T-cell (primary cell): ENCODE measurements around the gene HS2ST1. TPM values are rescaled to one million over a fixed set of nuclear protein-coding genes. Genes with fewer than 3 reads are reported as not detected.

Experiments used
- ATAC-seq, 4 experiments: fragments of 200-7000 bp in 3 of 4; fragments of 150-1000 bp in 1 of 4; cut with Tn5 transposase; replicated peaks in 1 of 4; 1 replicate in 3 of 4; 2 replicates in 1 of 4; pipeline ENCODE4 v1.10.0; 2021; ENCODE audit warnings: moderate library complexity in 3 of 4, mild to moderate bottlenecking in 2 of 4, moderate number of reproducible peaks in 1 of 4
- CTCF ChIA-PET, 2 donors: fragments of 300-600 bp; sonication (Branson Sonifier 250); formaldehyde crosslinking; loops; one replicate each; lab custom pipeline; 2022; ENCODE audit warnings: antibody characterized with exemption in 2 of 2; lab: Charles Lee
- POLR2A ChIA-PET, 2 donors: fragments of 300-600 bp; sonication (Branson Sonifier 250); formaldehyde crosslinking; loops; one replicate each; lab custom pipeline; 2022; ENCODE audit warnings: antibody characterized with exemption in 2 of 2; lab: Charles Lee
- DNase-seq, 35 experiments: peaks; one replicate each; pipeline versions ENCODE4 v3.0.0 to v3.0.0-alpha.2; 2013 to 2023
- H3K27ac ChIP-seq: one replicate; pipeline ENCODE4 v1.5.1; 2013; ENCODE audit warnings: low read length
- H3K27me3 ChIP-seq, 2 experiments: replicated peaks in 1 of 2; 1 replicate in 1 of 2; 2 replicates in 1 of 2; pipeline versions ENCODE4 v1.6.1 to v1.7.0; 2013; ENCODE audit warnings: low read length in 1 of 2, mixed read lengths in 1 of 2; ENCODE audit not compliant: control insufficient read depth in 2 of 2, insufficient read depth in 2 of 2; ENCODE audit errors: extremely low read depth in 1 of 2
- H3K36me3 ChIP-seq, 2 donors: 1 replicate in 1 of 2; 2 replicates in 1 of 2; pipeline versions ENCODE4 v1.6.1 to v1.7.0; 2013; ENCODE audit warnings: low read length in 1 of 2; ENCODE audit not compliant: control insufficient read depth in 2 of 2, insufficient read depth in 1 of 2; ENCODE audit errors: extremely low read depth in 1 of 2
- H3K4me1 ChIP-seq, 2 experiments: 1 replicate in 1 of 2; 2 replicates in 1 of 2; pipeline versions ENCODE4 v1.6.1 to v1.7.0; 2013; ENCODE audit warnings: low read length in 2 of 2, mixed read lengths in 1 of 2; ENCODE audit not compliant: insufficient read depth in 2 of 2, control insufficient read depth in 1 of 2; ENCODE audit errors: extremely low read depth in 1 of 2
- H3K4me3 ChIP-seq, 2 donors: 1 replicate in 1 of 2; 2 replicates in 1 of 2; pipeline versions ENCODE4 v1.5.1 to v1.7.0; 2013; ENCODE audit warnings: mild to moderate bottlenecking in 2 of 2, low read length in 1 of 2, moderate library complexity in 1 of 2; ENCODE audit not compliant: control insufficient read depth in 1 of 2; ENCODE audit errors: extremely low read depth in 1 of 2
- H3K9me3 ChIP-seq: 2 replicates; pipeline ENCODE4 v1.7.0; 2013
- H3K27ac Mint-ChIP-seq, 2 donors: one replicate each; pipeline ENCODE4 v1.8.0; 2020 to 2021; ENCODE audit warnings: mild to moderate bottlenecking in 2 of 2, mixed read lengths in 2 of 2
- H3K27me3 Mint-ChIP-seq, 2 donors: one replicate each; pipeline ENCODE4 v1.8.0; 2021 to 2022; ENCODE audit warnings: mixed read lengths in 2 of 2
- H3K36me3 Mint-ChIP-seq: one replicate; pipeline ENCODE4 v1.8.0; 2021; ENCODE audit warnings: mixed read lengths
- H3K4me1 Mint-ChIP-seq, 3 donors: one replicate each; pipeline ENCODE4 v1.8.0; 2020 to 2022; ENCODE audit warnings: mixed read lengths in 3 of 3, mild to moderate bottlenecking in 1 of 3
- H3K4me3 Mint-ChIP-seq, 3 donors: one replicate each; pipeline ENCODE4 v1.8.0; 2020 to 2022; ENCODE audit warnings: mild to moderate bottlenecking in 3 of 3, mixed read lengths in 3 of 3, moderate library complexity in 3 of 3
- H3K9me3 Mint-ChIP-seq, 3 donors: one replicate each; pipeline ENCODE4 v1.8.0; 2020 to 2022; ENCODE audit warnings: mixed read lengths in 3 of 3
- WGBS: methylation state at CpG from one replicate; pipeline ENCODE4 v1.1.5; 2013; ENCODE audit warnings: missing lambda C conversion rate; ENCODE audit not compliant: insufficient coverage; 5-methylcytosine and 5-hydroxymethylcytosine counted together
- total RNA-seq, 35 experiments: library from RNA in 6 of 35; stranded (reverse) in 6 of 35; fragments of 120-200 nt in 1 of 35; gene quantifications; one replicate each; pipeline versions ENCODE4 v1.2.1 to v1.2.4 and lab custom pipeline; 2013 to 2026

Gene HS2ST1
- total RNA-seq, 5 donors from 2014 or later (not counting 1 experiment from before 2014, with no cell fraction given): 10.5 to 14.0 (median 11.0) TPM

GRCh38 chr1:87127581-87127980 lies 213.1 kb downstream of the HS2ST1 start:
- no peaks in the 10 kb centered on the region for H3K9me3 Mint-ChIP-seq
- H3K36me3 Mint-ChIP-seq: no peaks in the 10 kb centered on the region
- H3K4me1 Mint-ChIP-seq: peaks cover 7 to 9% (median 8%) of the 10 kb centered on the region in 3 donors
- ChIA-PET CTCF (interaction anchor here in 1 of 2 donors (0.9 to 1.5 kb wide), 2 partner anchors 17 to 976 kb away, joined by 4 to 5 read pairs; no protein-coding TSS in a partner anchor), POLR2A (interaction anchor here in 1 of 2 donors (0.6 kb wide), 1 partner anchor 41 kb away, joined by 4 read pairs; no protein-coding TSS in a partner anchor)
- Histone ChIP-seq H3K4me3 (no peak overlapping the region), H3K4me1 (peaks cover 0 to 10% of the 10 kb centered on the region in 2 experiments), H3K36me3 (no peaks in the 10 kb centered on the region), H3K9me3 (no peaks in the 10 kb centered on the region), H3K27ac (no peak overlapping the region), H3K27me3 (peaks cover 0 to 24% of the 10 kb centered on the region in 2 experiments)
- H3K27me3 Mint-ChIP-seq: peaks cover 22 to 24% of the 10 kb centered on the region in 2 donors
- ATAC-seq (no peak), DNase-seq (no peak)
- no peak overlapping the region for H3K27ac Mint-ChIP-seq
- WGBS: 62% methylated on average over 2 of the region's 3 CpGs
- no peak overlapping the region for H3K4me3 Mint-ChIP-seq

GRCh38 chr1:87129038-87129437 lies 214.6 kb downstream of the HS2ST1 start:
- no peak overlapping the region for H3K27ac ChIP-seq

GRCh38 chr1:87129606-87130005 lies 215.2 kb downstream of the HS2ST1 start:
- H3K9me3 Mint-ChIP-seq: no peaks in the 10 kb centered on the region
- ChIA-PET POLR2A (no interaction called here), CTCF (interaction anchor here (0.5 to 1.3 kb wide), 5 partner anchors 11 to 1165 kb away, joined by 3 read pairs; no protein-coding TSS in a partner anchor)
- H3K4me1 Mint-ChIP-seq: peaks cover 11 to 13% (median 12%) of the 10 kb centered on the region in 3 donors
- H3K4me3 ChIP-seq: no peak overlapping the region
- H3K9me3 ChIP-seq: no peaks in the 10 kb centered on the region
- 74% methylated on average over 6 of the region's 8 CpGs for WGBS
- H3K4me3 Mint-ChIP-seq: no peak overlapping the region
- H3K4me1 ChIP-seq: peaks cover 0 to 11% of the 10 kb centered on the region in 2 experiments
- no peak overlapping the region for H3K27ac Mint-ChIP-seq
- peaks cover 0 to 29% of the 10 kb centered on the region in 2 experiments for H3K27me3 ChIP-seq
- ATAC-seq: no peak
- peaks cover 26 to 32% of the 10 kb centered on the region in 2 donors for H3K27me3 Mint-ChIP-seq
- H3K36me3 Mint-ChIP-seq: no peaks in the 10 kb centered on the region
- no peak for DNase-seq
- no peak overlapping the region for H3K27ac ChIP-seq
- no peaks in the 10 kb centered on the region for H3K36me3 ChIP-seq

More at GRCh38 chr1:87129038-87129437, 214.6 kb downstream of the HS2ST1 start:
- H3K36me3 Mint-ChIP-seq: no peaks in the 10 kb centered on the region
- Histone ChIP-seq H3K36me3 (no peaks in the 10 kb centered on the region), H3K9me3 (no peaks in the 10 kb centered on the region), H3K4me3 (no peak overlapping the region), H3K4me1 (peaks cover 0 to 11% of the 10 kb centered on the region in 2 experiments), H3K27me3 (peaks cover 0 to 29% of the 10 kb centered on the region in 2 experiments)
- no peak for ATAC-seq
- WGBS: 71% methylated on average over 1 of the region's 1 CpG
- no peak overlapping the region for H3K4me3 Mint-ChIP-seq
- peaks cover 11 to 13% (median 12%) of the 10 kb centered on the region in 3 donors for H3K4me1 Mint-ChIP-seq
- no peak for DNase-seq
- POLR2A ChIA-PET: no interaction called here
- no peaks in the 10 kb centered on the region for H3K9me3 Mint-ChIP-seq
- no peak overlapping the region for H3K27ac Mint-ChIP-seq
- peaks cover 26 to 32% of the 10 kb centered on the region in 2 donors for H3K27me3 Mint-ChIP-seq
- CTCF ChIA-PET: interaction anchor here (0.5 to 1.3 kb wide), 3 partner anchors 11 to 506 kb away, joined by 3 read pairs; no protein-coding TSS in a partner anchor

- Histone ChIP-seq H3K4me1 (peaks cover 0 to 11% of the 10 kb centered on the region in 2 experiments), H3K27ac (no peak overlapping the region), H3K9me3 (no peaks in the 10 kb centered on the region), H3K36me3 (no peaks in the 10 kb centered on the region), H3K27me3 (peaks cover 0 to 29% of the 10 kb centered on the region in 2 experiments), H3K4me3 (no peak overlapping the region)
- H3K4me1 Mint-ChIP-seq: peaks cover 11 to 13% (median 12%) of the 10 kb centered on the region in 3 donors
- POLR2A ChIA-PET: no interaction called here
- WGBS: 80% methylated on average over 3 of the region's 4 CpGs
- CTCF ChIA-PET: interaction anchor here in 1 of 2 donors (0.7 to 1.3 kb wide), 2 partner anchors 12 to 182 kb away, joined by 3 read pairs; no protein-coding TSS in a partner anchor
- no peak overlapping the region for H3K27ac Mint-ChIP-seq
- no peak for ATAC-seq
- H3K36me3 Mint-ChIP-seq: no peaks in the 10 kb centered on the region
- no peak for DNase-seq
- no peak overlapping the region for H3K4me3 Mint-ChIP-seq
- no peaks in the 10 kb centered on the region for H3K9me3 Mint-ChIP-seq
- peaks cover 30 to 32% of the 10 kb centered on the region in 2 donors for H3K27me3 Mint-ChIP-seq
Measured at GRCh38 chr1:87130438-87130837, 216.0 kb downstream of the HS2ST1 start.

GRCh38 chr1:87131809-87132283 lies 217.4 kb downstream of the HS2ST1 start:
- Histone ChIP-seq H3K9me3 (no peaks in the 10 kb centered on the region), H3K27me3 (peaks cover 0 to 29% of the 10 kb centered on the region in 2 experiments), H3K4me1 (peaks cover 0 to 11% of the 10 kb centered on the region in 2 experiments), H3K4me3 (peak overlapping the region; percentile 56 to 86), H3K27ac (no peak overlapping the region), H3K36me3 (no peaks in the 10 kb centered on the region)
- under 1% methylated on average over 27 of the region's 32 CpGs for WGBS
- H3K4me3 Mint-ChIP-seq: peak overlapping the region; percentile 80 to 84 (median 81)
- H3K4me1 Mint-ChIP-seq: peaks cover 11 to 13% (median 12%) of the 10 kb centered on the region in 3 donors
- ATAC-seq (peak; percentile 78 to 95 (median 88)), DNase-seq (peak; percentile 27 to 82 (median 62))
- no peaks in the 10 kb centered on the region for H3K36me3 Mint-ChIP-seq
- no peaks in the 10 kb centered on the region for H3K9me3 Mint-ChIP-seq
- peaks cover 31 to 35% of the 10 kb centered on the region in 2 donors for H3K27me3 Mint-ChIP-seq
- CTCF ChIA-PET: interaction anchor here in 1 of 2 donors (1.0 kb wide), 1 partner anchor 16 kb away, joined by 4 read pairs; no protein-coding TSS in a partner anchor
- POLR2A ChIA-PET: no interaction called here
- no peak overlapping the region for H3K27ac Mint-ChIP-seq

- 15% methylated on average over 41 of the region's 47 CpGs for WGBS
- no peaks in the 10 kb centered on the region for H3K36me3 ChIP-seq
- H3K4me3 ChIP-seq: peak overlapping the region; percentile 56 to 86
- H3K4me1 Mint-ChIP-seq: peaks cover 11 to 13% (median 12%) of the 10 kb centered on the region in 3 donors
- ATAC-seq (peak; percentile 32 to 49 (median 33)), DNase-seq (peak in 1 of 35 experiments; percentile 9)
- H3K9me3 ChIP-seq: no peaks in the 10 kb centered on the region
- H3K27me3 ChIP-seq: peaks cover 0 to 29% of the 10 kb centered on the region in 2 experiments
- H3K27ac Mint-ChIP-seq: no peak overlapping the region
- POLR2A ChIA-PET: no interaction called here
- peak overlapping the region; percentile 80 to 84 (median 81) for H3K4me3 Mint-ChIP-seq
- H3K27ac ChIP-seq: no peak overlapping the region
- CTCF ChIA-PET: no interaction called here
- H3K36me3 Mint-ChIP-seq: no peaks in the 10 kb centered on the region
- peaks cover 0 to 11% of the 10 kb centered on the region in 2 experiments for H3K4me1 ChIP-seq
- no peaks in the 10 kb centered on the region for H3K9me3 Mint-ChIP-seq
- H3K27me3 Mint-ChIP-seq: peaks cover 31 to 35% of the 10 kb centered on the region in 2 donors
Measured at GRCh38 chr1:87132284-87132870, 217.9 kb downstream of the HS2ST1 start.
